Measurements from ENCODE around the gene MBD3.

Gene MBD3

GRCh38 chr19:1524287-1524971 is 68.2 kb downstream of the MBD3 start:
- TF ChIP-seq TAF1 (IDR thresholded peaks at IDR 0.05; ENCODE audit: borderline replicate concordance, insufficient read depth, low read length) = no peak
- no peak for TF ChIP-seq SIN3A (IDR thresholded peaks at IDR 0.05; ENCODE audit: borderline replicate concordance, insufficient read depth, low read length)
- TF ChIP-seq POLR2AphosphoS5 (IDR thresholded peaks at IDR 0.05; ENCODE audit: low read depth, low read length) = no peak
- TF ChIP-seq REST (IDR thresholded peaks at IDR 0.05; ENCODE audit: insufficient read depth in 1 of 2, low read depth in 2 of 2, low read length in 2 of 2) = no peak
- no peak for TF ChIP-seq FOXP2 (optimal IDR thresholded peaks at IDR 0.05; ENCODE audit: borderline replicate concordance, extremely low read depth, extremely low read length, insufficient read depth)

All from PFSK-1 (cell line).